ENCODE measurements around the gene PEX5L.

DNA sequence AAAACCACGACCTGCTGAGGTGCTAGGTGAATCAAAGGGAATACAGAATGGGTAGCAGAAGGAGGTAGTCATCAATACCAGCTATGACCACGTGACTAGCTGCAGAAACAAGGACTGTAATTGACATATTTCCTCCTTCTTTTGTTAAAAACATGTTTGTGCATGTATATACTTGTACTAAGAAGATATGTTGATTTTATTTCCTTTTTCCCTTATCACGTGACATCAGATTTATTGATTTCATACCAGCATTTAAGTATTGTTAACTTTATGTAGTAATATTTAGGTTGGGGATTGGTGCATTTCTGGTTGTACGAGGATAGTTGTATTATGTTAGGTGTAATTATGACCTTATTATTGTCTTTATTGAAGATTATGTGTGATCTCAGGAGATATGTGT, 36.2 kb downstream of the PEX5L start:
- TF ChIP-seq CTCF (IDR thresholded peaks at IDR 0.05), result no peak
- TF ChIP-seq EZH2 (IDR thresholded peaks at IDR 0.05; ENCODE audit: borderline replicate concordance, insufficient read depth, low read depth, low read length, poor library complexity, severe bottlenecking), result no peak
